GM21390 (cell line): Measurements from ENCODE around the gene FNDC3B.
"Not testable (repeated sequence)": the region's sequence is repeated elsewhere in the genome, so short reads cannot be mapped to it uniquely, and the experiment has no call there.

Experiments used
- ATAC-seq: cut with Tn5 transposase; IDR thresholded peaks from one replicate; pipeline ENCODE4 v1.9.1; 2021; ENCODE audit not compliant: unreplicated experiment

FNDC3B gene

DNA sequence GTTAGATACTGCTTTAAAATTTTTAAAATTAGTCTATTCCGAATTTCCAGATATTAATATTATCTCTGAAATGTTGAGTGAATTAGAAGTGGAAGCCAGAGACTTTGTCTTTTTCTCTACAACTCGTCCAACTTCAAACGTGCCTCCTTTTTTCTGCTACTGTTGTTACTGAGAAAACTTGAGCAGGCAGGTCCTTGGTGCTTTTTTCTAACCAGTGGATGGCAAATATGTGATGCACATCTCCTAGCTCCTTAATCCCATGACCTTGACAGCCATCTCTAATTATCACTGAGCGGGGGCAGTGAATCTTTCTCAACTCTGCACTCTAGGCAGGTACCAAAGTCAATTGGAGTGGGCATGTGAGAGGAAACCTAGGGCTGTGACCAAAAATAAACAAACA is 50.7 kb downstream of the FNDC3B start:
- no peak for ATAC-seq

DNA sequence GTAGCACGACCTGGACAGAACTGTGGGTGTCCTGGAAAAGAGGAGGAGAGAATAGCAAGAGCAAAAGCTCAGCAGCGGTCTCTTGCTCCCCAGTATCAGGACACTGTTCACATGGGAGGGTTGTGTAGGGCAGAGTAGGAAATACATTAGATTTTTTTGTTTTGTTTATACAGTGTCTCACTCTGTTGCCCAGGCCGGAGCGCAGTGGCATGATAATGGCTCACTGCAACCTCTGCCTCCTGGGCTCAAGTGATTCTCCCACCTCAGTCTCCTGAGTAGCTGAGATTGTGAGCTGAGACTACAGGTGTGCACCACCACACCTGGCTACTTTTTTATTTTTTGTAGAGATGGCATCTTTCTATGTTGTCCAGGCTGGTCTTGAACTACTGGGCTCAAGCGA is 53.3 kb downstream of the FNDC3B start:
- ATAC-seq: no peak

DNA sequence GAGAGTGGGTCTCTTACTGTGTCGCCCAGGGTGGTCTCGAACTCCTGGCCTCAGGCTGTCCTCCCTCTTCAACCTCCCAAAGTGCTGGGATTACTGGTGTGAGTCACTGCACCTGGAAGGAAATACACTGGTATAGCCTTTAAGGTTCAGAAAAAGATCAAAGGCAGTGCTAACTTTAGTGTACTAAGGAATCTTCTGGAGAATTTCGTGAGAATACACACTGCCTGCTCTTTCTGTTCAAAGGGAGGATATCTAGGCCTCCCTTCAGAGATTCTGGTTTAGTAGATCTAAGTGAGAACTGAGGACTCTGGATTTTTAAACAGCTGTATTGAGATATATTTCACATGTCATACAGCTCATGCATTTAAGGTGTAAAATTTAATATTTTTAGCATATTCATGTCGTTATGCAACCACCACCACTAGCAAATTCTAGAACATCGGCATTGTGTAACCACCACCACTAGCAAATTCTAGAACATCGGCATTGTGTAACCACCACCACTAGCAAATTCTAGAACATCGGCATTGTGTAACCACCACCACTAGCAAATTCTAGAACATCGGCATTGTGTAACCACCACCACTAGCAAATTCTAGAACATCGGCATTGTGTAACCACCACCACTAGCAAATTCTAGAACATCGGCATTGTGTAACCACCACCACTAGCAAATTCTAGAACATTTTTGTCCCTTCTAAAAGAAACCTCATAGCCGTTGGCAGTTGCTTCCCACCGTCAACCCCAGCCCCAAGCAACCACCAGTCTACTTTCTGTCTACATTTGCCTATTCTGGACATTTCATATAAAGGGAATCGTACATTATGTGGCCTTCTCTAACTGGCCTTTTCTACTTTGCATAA is 54.4 kb downstream of the FNDC3B start:
- not testable (repeated sequence) for ATAC-seq

DNA sequence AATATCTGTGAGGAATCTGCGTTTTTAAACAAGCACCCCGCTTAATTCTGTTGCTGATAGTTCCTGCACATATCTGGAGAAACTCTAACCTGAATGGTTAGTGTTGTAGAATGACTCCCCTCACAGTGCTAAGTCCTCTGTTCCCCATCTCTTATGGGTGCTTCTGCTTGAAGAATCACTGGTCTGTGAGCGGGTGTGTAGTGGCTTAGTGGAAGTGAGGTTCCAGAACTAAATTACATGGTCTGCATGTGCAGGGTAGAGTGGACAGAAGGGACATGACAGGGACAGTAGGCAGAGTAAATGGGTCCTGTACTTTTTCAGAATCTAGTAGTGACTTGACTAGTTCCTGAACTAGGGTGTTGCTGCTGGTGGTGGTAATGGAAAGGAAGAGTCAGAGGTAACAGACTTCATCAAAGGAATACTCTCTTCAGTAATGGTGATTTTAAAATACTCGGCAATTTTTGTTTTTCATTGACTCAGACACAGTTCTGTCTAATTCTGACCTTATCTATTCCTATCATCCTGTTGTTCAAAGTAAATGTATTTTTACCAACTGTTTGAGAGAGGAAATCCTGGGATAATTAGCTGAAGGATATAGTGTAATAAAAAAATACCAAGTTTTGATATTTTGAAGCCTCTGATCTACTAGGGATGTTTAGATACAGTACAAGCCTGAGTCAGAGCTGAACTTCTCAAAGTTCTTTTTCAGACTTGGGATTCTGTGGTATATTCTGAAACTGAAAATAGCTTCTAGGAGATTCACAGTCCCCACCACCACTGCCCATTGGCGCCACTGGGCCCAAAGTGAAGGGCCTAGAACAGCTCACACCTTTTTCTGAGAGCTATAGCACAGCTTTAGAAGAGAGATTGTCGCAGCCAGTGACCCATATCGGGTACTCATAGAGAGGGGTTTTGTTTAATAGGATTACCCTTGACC is 55.5 kb downstream of the FNDC3B start:
- ATAC-seq: peak; percentile 89

DNA sequence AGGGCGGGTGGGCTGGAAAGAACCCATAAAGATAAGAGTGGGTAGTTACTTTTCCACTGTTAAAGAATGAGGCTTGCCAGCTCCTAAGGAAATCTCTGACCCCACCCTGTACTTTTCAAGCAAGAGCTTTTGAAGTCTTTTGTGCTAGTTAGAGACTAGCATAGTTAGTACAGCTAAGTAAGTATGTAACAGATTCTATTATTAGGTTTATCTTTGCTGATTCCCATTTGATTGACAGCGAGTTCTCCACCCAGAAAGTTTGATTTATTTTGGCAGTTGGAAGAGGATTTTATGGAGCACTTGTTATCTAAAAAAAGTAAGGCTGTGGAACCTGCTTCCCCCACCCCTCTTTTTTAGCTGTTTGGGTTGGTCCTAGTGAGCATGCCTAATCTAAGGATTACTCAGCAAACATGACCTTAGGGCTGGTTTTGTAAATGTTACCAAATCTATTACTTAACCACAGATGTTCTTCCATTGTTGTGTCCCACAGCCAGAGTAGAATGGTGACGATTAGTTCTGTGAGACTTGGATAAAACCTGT is 57.6 kb downstream of the FNDC3B start:
- no peak for ATAC-seq

DNA sequence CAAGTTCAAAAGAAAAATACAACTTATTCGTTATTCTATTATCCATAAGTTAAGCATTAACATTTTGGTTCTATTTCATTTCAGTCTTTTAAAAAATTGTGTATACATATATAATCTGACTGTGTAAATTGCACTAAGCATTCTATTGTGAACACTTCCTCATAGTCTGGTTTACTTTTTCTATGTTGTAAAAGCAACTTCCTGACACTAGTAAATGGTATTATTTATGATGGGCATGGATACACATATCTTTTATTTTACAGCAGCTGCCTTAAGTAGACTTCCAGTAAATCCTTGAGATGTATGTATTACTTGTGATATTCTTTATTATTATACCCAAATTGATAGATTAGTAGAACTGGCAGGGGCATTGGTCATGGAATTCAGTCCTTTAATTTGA is 58.2 kb downstream of the FNDC3B start:
- ATAC-seq: no peak

DNA sequence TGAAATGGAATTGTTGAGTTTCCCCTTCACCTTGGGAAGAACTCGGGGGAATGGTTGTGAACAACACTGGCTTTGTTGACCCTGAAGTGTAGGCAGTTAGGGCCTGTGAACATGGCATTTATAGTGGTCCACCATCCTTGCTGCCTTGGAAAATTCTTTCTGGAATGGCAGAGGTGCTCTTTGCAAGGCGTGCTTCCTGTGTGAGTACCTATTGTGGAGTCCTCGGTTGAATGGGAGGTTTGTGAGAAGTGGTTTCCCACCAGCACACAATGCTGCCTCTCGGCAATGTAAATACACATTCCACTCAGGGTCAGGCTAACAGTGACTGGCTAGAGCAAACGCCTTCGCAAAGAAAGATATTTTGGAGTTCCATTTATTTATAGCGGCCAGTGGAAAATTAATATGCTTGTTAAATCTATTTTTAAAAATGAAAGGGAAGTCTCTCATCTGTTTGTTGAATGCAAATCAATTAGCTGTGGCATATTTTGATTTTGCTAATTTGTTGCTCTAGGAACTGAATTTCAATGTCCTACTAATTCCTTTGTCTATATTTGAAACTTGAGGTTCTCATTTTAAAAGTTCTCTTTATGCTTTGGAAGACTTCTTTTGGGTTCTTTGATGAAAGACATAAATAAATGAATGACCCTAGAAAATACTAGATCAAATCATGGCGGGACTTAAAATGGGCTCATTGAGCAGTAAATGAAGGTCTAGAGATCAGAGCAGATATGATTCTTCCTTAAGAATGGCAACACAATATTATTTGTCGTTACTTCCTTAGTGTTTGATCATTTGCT is 59.5 kb downstream of the FNDC3B start:
- ATAC-seq: no peak

DNA sequence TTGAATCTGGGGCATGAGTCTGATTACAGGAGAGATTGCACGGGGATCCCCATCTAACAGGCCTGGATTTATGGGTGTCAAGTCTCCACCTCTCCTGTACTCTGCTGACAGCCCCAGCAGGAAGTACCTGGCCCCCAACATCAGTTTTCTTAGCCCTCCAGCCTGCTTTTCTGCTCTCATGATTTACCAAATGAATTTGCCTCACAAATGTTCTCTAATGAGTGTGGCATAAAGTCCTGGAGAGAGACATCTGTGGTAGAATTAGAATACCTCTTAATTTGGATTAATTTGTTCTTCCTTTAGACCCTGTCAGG is 60.1 kb downstream of the FNDC3B start:
- no peak for ATAC-seq

DNA sequence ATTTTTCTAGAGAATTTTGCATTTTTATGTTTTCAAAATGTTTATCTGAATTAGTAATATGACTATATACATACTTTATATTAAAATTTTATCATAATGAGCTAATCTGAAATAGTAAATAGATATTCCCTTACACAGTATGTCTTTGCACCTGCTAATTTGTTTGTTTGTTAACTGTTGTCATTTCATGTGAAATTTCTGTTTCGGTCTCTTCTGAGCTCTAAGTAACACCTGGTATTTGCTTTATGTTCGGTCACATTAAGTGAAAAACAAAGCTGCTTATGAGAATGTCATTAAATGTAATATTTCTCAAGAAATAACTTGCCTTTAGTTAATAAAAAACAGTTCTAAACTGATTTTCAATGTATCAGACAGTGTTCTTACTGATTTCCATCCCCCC is 61.1 kb downstream of the FNDC3B start:
- peak; percentile 48 for ATAC-seq

DNA sequence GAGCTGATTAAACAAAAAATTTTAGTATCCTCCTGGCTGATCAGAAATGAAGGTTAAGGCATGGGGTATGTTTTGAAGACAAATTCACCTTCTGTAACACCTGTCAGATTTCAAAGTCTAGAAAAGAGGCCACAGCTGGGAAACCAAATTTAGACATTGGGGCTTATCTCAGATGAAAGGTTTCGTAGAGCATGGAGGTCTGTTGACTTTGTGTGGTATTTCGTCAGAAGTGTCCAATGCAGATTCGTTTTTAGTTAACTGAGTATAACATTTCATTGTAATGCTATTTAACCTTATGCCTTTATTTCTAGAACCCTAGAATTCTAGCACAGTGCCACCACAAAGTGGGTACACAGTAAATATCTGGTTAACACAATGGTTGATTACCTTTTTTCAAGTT is 61.7 kb downstream of the FNDC3B start:
- ATAC-seq: peak; percentile 53

DNA sequence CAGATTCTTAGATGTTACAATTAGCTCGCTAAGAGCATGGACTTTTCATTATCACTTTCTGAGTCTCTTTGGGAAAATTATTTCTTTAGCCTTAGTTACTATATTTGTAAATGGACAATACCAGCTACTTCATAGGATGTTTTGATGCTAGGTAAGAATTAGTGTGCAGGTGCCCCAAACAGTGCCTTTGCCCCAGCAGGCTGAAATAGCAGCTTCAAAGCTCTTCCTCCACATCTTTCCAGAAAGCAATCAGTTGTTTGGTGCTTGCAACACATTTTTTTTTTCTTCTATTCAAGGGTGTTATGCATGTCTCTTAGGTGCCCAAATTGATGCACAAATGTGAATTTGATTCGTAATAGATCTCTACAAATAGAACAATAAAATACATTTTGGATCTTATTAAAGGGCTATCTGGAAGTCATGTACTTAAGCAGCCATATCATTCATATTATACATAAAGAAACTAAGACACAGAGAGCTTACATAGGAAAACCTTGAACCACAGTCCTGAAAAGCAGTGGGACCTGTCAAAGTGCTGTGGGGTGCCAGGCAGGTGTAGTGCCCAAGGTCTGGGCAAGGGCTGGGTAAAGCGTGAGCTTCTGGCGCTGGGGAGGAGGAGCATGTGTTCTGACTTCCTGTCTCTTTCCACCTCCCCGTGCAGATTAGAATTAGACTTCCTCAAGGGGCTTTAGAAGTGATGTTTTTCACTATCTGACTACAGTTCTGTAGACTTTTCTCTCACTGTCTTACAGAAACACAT is 62.9 kb downstream of the FNDC3B start:
- peak; percentile 19 for ATAC-seq

DNA sequence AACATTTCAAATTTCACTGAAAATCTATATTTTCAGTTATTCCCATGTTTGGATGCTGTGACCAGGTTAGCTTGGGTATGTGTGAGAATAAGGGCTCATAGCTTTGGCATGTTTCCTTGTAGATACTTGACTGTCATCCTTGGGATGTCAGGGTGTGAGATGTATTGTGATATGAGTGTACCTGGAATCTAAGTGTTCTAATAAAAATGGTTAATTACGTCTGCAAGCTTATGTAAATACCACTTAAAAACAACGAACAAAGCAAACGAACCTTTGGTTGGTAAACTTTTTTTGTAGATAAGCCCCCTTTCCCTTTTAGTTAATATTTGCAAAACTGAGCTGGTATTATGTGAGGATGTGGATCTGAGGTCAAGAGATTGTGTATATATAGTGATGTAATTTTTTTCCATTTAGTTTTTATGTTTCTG is 63.5 kb downstream of the FNDC3B start:
- no peak for ATAC-seq

DNA sequence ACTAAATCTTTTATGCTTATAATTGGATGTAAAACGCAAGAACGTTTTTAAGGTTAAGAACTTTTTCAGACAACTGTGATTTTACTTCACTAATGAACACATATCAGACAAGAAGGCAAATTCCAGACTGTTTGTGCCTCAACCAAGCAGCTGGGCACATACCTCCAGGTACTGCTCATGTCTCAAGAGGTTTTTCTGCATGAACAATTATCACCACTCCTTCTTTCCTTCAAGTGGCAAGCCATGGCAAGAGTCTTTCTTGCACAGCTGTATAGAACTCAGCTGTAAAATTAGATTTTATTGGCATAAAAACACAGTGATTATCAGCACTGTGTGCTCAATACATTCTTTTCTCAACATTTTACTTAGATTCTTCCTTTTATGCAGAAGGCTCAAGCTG is 64.3 kb downstream of the FNDC3B start:
- ATAC-seq: no peak

DNA sequence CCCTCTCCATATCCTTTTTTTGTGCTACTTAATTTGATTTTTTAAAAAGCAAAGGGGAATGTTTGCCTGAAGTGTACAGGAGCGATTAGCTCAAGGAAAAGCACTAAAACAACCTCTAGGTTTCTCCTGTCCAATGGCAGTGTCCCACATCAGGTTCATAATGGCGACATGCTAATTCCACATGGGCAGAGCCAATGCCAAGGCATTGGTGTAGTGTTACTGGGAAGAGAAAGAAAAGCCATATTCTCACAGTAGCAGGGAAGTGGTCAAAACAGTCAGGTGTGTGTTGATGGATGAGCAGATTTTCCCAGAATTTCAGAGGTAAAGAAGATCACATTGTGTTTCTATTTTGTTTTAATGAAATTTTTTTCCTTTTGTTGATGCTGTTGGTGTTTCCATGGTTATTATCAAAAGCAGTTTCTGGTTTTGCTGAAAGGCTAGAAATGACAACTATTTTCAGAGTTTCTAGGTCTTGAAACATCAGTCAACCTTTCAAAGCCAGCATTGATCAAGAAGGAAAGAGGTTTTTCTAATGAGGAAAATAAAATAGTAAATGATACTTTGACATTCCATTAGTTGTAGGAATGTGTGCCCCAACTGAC is 65.2 kb downstream of the FNDC3B start:
- ATAC-seq: no peak

DNA sequence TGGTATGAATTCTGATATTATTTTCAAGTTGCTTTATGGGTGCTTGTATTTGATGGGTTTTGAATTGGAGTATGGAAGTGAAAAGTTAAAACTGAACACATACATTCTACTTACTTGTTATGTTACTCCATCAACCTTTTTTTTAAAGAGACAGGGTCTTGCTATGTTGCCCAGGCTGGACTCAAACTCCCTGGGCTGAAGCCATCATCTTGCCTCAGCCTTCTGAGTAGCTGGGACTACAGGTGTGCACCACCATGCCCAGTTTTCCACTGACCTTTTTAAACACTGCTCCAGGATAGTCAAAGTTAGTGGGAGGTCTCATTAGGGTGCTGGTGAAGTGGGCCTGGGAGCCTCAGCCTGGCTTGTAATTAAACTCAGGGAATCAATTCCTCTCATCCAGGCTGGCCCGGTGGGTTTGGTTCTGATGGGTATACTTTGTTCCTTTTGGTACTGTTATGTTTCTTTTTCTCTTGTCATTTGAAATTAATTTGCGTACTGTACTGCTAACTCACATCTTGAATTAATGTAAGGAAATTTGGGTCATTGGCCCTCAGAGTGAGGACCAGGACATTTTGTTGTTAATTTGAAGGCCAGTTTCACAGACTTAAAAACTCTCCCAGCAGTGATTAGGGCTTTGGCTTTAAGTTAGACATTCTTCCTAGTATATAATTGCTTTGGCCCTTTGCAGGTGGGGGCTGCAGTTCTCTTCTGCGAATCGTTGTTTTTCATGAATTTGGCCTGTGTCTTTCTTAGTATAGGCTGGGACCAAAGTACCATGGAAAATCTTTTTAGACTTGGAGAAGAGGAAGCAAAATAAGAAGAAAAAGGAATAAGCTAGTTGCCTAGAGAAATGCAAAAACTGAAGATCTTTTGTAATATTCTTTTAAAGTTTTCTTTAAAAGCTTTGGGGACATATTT is 66.9 kb downstream of the FNDC3B start:
- ATAC-seq: no peak

DNA sequence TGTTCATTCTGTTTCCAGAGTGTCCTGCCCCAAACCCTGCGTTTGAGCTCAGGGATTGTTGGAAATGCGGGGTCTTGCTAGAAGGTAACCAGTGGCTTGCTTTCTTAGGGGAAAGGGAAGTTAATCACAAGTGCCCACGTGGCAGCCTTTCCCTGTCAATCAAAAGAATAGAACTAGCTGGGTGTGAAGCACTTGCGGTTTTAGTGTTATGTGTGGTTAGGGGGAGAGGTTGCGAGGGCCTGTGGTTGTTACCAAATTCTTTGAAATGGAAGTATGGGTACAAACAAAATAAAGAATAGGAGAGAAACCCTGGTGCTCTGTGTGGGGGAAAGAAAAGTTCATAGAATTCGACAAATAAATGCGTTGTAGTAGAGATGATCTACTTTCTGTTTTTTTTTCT is 67.6 kb downstream of the FNDC3B start:
- ATAC-seq: peak; percentile 53

DNA sequence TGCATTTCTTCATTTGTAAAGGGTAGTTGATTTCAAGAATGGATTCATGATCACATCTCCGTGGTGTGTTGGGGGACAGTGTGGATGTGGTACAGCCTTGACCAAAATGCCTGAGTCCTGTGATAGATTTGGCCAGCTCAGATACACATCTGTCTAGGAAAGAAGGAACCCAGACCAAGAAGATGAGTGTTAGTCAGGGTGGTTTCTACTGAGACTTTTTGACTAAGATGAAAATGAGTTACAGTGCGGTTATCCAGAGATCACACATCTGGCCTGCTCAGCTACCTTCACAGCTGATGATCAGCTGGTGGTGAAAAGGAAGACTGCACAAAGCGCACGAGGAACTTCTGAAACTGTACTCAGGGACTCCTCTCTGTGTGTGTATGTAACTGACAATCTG is 68.0 kb downstream of the FNDC3B start:
- peak; percentile 88 for ATAC-seq

DNA sequence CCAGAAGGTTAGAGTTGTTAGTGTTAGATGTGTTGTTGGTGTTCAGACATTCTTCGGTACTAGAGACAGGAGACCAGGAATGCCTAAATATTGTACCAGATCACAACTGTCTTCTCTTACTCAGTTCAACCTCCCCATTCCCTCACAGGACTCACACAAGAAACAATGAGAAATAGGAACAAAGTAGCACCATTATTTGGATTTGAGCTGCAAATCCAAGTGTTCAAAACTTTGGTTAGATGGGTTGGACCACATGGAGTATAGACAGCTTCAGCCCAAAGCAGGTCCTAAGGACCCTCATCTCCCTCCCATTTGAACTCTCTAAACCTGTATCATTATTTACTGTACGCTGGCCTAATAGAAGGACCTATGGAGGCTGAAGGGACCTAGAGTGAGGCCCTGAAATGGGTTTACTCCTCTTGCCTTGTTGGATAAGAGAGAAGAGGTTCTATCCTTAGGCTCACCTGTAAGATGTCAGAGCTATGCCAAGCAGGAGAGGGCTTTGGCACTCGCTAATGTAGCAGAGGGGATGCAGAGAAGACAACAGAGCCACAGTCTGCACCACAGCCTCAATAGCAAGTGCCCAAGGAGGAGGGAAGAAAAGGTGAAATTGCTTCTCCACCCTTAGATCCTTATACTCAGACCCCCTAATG is 70.9 kb downstream of the FNDC3B start:
- ATAC-seq: no peak
